Medulla oblongata (tissue), 1 donor: ENCODE measurements around the gene FGF2.
"Not testable (repeated sequence)": the region's sequence is repeated elsewhere in the genome, so short reads cannot be mapped to it uniquely, and the experiment has no call there.

Experiments used
- DNase-seq: peaks from one replicate; pipeline ENCODE4 v3.0.0-alpha.2; 2015; ENCODE audit errors: extremely low spot score

FGF2 gene

GRCh38 chr4:122826553-122827257 is at the start of gene FGF2:
Gene FGF2, plus strand, starts transcription at chr4:122826831. Its CDS starts 344 bp downstream, at chr4:122827175.
- peak; percentile 63 for DNase-seq

GRCh38 chr4:122776916-122777315 is 49.7 kb upstream of the FGF2 start:
- DNase-seq: no peak

GRCh38 chr4:122777846-122778673 is 48.6 kb upstream of the FGF2 start:
- no peak for DNase-seq

GRCh38 chr4:122781486-122781885 is 45.1 kb upstream of the FGF2 start:
- no peak for DNase-seq

- peak; percentile 16 for DNase-seq
Measured at GRCh38 chr4:122783301-122784215, 43.1 kb upstream of the FGF2 start.

- DNase-seq: no peak
Measured at GRCh38 chr4:122784261-122784660, 42.4 kb upstream of the FGF2 start.

GRCh38 chr4:122785099-122785498 is 41.5 kb upstream of the FGF2 start:
- DNase-seq: no peak

GRCh38 chr4:122786296-122786695 is 40.3 kb upstream of the FGF2 start:
- DNase-seq: not testable (repeated sequence)

GRCh38 chr4:122786920-122787319 is 39.7 kb upstream of the FGF2 start:
- DNase-seq: not testable (repeated sequence)

- no peak for DNase-seq
Measured at GRCh38 chr4:122787940-122788339, 38.7 kb upstream of the FGF2 start.

GRCh38 chr4:122788935-122789334 is 37.7 kb upstream of the FGF2 start:
- no peak for DNase-seq

GRCh38 chr4:122793811-122794210 is 32.8 kb upstream of the FGF2 start:
- no peak for DNase-seq

- no peak for DNase-seq
Measured at GRCh38 chr4:122796801-122797404, 29.7 kb upstream of the FGF2 start.

- DNase-seq: no peak
Measured at GRCh38 chr4:122797405-122798094, 29.1 kb upstream of the FGF2 start.

- DNase-seq: peak; percentile 73
Measured at GRCh38 chr4:122798101-122798500, 28.5 kb upstream of the FGF2 start.

GRCh38 chr4:122798917-122799316 is 27.7 kb upstream of the FGF2 start:
- no peak for DNase-seq

- DNase-seq: no peak
Measured at GRCh38 chr4:122803788-122804208, 22.8 kb upstream of the FGF2 start.

GRCh38 chr4:122806981-122807679 is 19.5 kb upstream of the FGF2 start:
- no peak for DNase-seq

GRCh38 chr4:122810669-122811068 is 16.0 kb upstream of the FGF2 start:
- DNase-seq: no peak

- DNase-seq: not testable (repeated sequence)
Measured at GRCh38 chr4:122811781-122812180, 14.8 kb upstream of the FGF2 start.
